GM12892 (cell line): Measurements from ENCODE around the gene TOMM40L.

Experiments used
- POLR2A ChIP-seq: IDR thresholded peaks from 2 replicates; pipeline ENCODE4 v1.6.1; 2011; ENCODE audit warnings: low read depth, low read length, control low read depth
- POLR2AphosphoS5 ChIP-seq: IDR thresholded peaks from 2 replicates; pipeline ENCODE4 v1.6.1; 2011; ENCODE audit warnings: low read depth, low read length, control low read depth
- TAF1 ChIP-seq: IDR thresholded peaks from 2 replicates; pipeline ENCODE4 v1.6.1; 2011; ENCODE audit warnings: low read depth, mild to moderate bottlenecking, control low read depth, low read length, borderline replicate concordance

GRCh38 chr1:161190962-161191521 is 34.8 kb upstream of the TOMM40L start:
- TF ChIP-seq POLR2AphosphoS5 (no peak), TAF1 (no peak), POLR2A (no peak)
